Naive B cell (primary cell): ENCODE results near the gene MRM2. TPM values are rescaled to one million over a fixed set of nuclear protein-coding genes. Genes with fewer than 3 reads are reported as not detected.

Source experiments
- ATAC-seq, 2 donors: fragments of 150-1000 bp; cut with Tn5 transposase; 2 replicates each; pipeline ENCODE4 v1.10.0; 2021; ENCODE audit warnings: low read depth in 2 of 2, mild to moderate bottlenecking in 2 of 2, moderate library complexity in 2 of 2
- DNase-seq: peaks from one replicate; pipeline ENCODE4 v3.0.0; 2022
- H3K27ac Mint-ChIP-seq, 6 donors: one replicate each; pipeline ENCODE4 v1.8.0; 2020 to 2022; ENCODE audit warnings: mild to moderate bottlenecking in 6 of 6, mixed read lengths in 6 of 6, moderate library complexity in 5 of 6, inconsistent platforms in 2 of 6
- H3K27me3 Mint-ChIP-seq, 3 donors: one replicate each; pipeline ENCODE4 v1.8.0; 2021 to 2022; ENCODE audit warnings: mixed read lengths in 3 of 3, mild to moderate bottlenecking in 1 of 3
- H3K36me3 Mint-ChIP-seq, 2 donors: one replicate each; pipeline ENCODE4 v1.8.0; 2020 to 2022; ENCODE audit warnings: mixed read lengths in 2 of 2, inconsistent platforms in 1 of 2, mild to moderate bottlenecking in 1 of 2
- H3K4me1 Mint-ChIP-seq, 3 donors: one replicate each; pipeline ENCODE4 v1.8.0; 2020 to 2022; ENCODE audit warnings: mixed read lengths in 3 of 3, inconsistent platforms in 1 of 3, mild to moderate bottlenecking in 1 of 3, moderate library complexity in 1 of 3
- H3K4me3 Mint-ChIP-seq, 8 donors: one replicate each; pipeline ENCODE4 v1.8.0; 2020 to 2022; ENCODE audit warnings: mild to moderate bottlenecking in 8 of 8, mixed read lengths in 8 of 8, moderate library complexity in 8 of 8, inconsistent platforms in 2 of 8
- H3K9me3 Mint-ChIP-seq, 7 donors: one replicate each; pipeline ENCODE4 v1.8.0; 2020 to 2022; ENCODE audit warnings: mixed read lengths in 7 of 7, mild to moderate bottlenecking in 5 of 7, inconsistent platforms in 2 of 7, moderate library complexity in 1 of 7
- polyA plus RNA-seq, 6 donors: library from polyadenylated mRNA; unstranded; fragments of 300-500 nt; fragmentation: Illumina TruSeq; gene quantifications; one replicate each; pipeline ENCODE4 v1.2.3, GENCODE V29; 2021; ENCODE audit warnings: low read depth in 6 of 6

The MRM2 gene
- polyA plus RNA-seq, 6 donors from 2014 or later = 29.2 to 64.2 (median 46.1) TPM

DNA sequence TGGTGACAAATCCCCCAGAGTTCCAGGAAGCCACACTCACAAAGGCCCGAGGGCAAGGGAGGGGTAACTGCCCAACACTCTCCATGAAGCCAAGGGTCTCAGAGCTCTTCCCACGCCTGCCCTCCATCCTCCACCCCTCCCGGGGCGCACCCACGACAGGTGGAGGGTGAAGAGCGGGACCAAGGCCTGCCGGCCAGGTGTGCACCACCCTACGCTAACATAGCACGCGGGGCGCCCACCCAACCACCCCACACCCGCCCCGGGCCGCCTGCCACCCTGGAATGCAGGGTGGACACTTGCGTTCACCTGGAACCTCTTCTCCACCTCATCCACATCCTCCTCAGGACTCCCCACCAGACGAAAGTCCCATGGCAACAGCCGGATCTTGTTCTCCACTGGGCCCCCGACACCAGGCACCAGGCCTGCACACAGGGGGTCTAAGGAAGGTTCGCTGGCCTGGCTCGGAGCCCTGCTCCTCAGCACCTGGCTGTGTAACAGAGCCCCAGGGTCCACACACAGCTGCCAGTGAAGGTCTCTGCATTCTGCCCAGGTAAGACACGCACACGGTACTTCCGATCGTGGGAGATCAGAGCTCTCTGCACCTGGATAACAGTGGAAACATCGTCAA is 41.9 kb downstream of the MRM2 start:
- Mint-ChIP-seq H3K4me3 (no peak overlapping the region), H3K9me3 (peaks cover 0 to 6% (median 2%) of the 10 kb centered on the region in 7 donors), H3K4me1 (peaks cover 13 to 25% (median 14%) of the 10 kb centered on the region in 3 donors), H3K27me3 (no peaks in the 10 kb centered on the region), H3K36me3 (peaks cover 6 to 14% of the 10 kb centered on the region in 2 donors), H3K27ac (peak overlapping the region in 1 of 6 donors; percentile 73)
- ATAC-seq (no peak), DNase-seq (no peak)

GRCh38 chr7:2199528-2199927 is 42.5 kb downstream of the MRM2 start:
- DNase-seq = no peak
- no peak overlapping the region for H3K27ac Mint-ChIP-seq
- peaks cover 12 to 22% (median 14%) of the 10 kb centered on the region in 3 donors for H3K4me1 Mint-ChIP-seq
- H3K4me3 Mint-ChIP-seq = no peak overlapping the region
- no peak for ATAC-seq
- H3K36me3 Mint-ChIP-seq = peaks cover 6 to 14% of the 10 kb centered on the region in 2 donors
- H3K27me3 Mint-ChIP-seq = no peaks in the 10 kb centered on the region
- H3K9me3 Mint-ChIP-seq = peaks cover 0 to 6% (median 2%) of the 10 kb centered on the region in 7 donors

GRCh38 chr7:2198760-2199159 is 43.2 kb downstream of the MRM2 start:
- Mint-ChIP-seq H3K27ac (no peak overlapping the region), H3K36me3 (peaks cover 6 to 14% of the 10 kb centered on the region in 2 donors), H3K9me3 (peaks cover 0 to 6% (median 2%) of the 10 kb centered on the region in 7 donors)

DNA sequence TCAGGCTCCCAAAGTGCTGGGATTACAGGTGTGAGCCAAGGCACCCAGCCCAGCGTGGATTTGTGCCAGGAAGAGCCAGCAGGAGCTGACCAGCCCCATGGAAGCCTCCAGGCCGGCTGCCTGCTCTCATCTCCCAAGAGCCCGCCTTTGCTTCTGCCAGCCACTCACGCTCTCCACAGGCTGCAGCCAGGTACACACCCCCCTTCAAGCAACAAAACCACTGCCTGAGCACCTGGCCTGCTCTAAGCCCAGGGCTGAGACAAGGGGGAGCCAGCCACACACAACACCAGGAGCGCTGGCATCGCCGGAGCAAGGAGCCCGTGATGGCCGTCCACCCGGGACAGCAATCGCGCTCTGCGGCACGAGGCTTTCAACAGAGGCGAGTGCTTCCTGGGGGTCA is 43.8 kb downstream of the MRM2 start:
- Mint-ChIP-seq H3K9me3 (peaks cover 0 to 6% (median 2%) of the 10 kb centered on the region in 7 donors), H3K27me3 (no peaks in the 10 kb centered on the region), H3K4me3 (no peak overlapping the region), H3K36me3 (peaks cover 6 to 14% of the 10 kb centered on the region in 2 donors), H3K27ac (no peak overlapping the region), H3K4me1 (peaks cover 0 to 9% (median 9%) of the 10 kb centered on the region in 3 donors)
- ATAC-seq (no peak), DNase-seq (no peak)

More at GRCh38 chr7:2198760-2199159, 43.2 kb downstream of the MRM2 start:
- H3K4me3 Mint-ChIP-seq = no peak overlapping the region
- H3K4me1 Mint-ChIP-seq = peaks cover 5 to 14% (median 9%) of the 10 kb centered on the region in 3 donors
- H3K27me3 Mint-ChIP-seq = no peaks in the 10 kb centered on the region
- ATAC-seq = no peak
- no peak for DNase-seq

- Mint-ChIP-seq H3K27ac (peak overlapping the region in 2 of 6 donors; percentile 8 to 74), H3K9me3 (peaks cover 0 to 6% (median 2%) of the 10 kb centered on the region in 7 donors), H3K4me3 (peak overlapping the region in 1 of 8 donors; percentile 37), H3K4me1 (peaks cover 0 to 9% (median 6%) of the 10 kb centered on the region in 3 donors), H3K27me3 (no peaks in the 10 kb centered on the region), H3K36me3 (peaks cover 6 to 14% of the 10 kb centered on the region in 2 donors)
- no peak for ATAC-seq
- no peak for DNase-seq
These were observed 44.4 kb downstream of the MRM2 start for GRCh38 chr7:2197436-2198155.

- no peak for ATAC-seq
These were observed 45.3 kb downstream of the MRM2 start for GRCh38 chr7:2196381-2197378.

DNA sequence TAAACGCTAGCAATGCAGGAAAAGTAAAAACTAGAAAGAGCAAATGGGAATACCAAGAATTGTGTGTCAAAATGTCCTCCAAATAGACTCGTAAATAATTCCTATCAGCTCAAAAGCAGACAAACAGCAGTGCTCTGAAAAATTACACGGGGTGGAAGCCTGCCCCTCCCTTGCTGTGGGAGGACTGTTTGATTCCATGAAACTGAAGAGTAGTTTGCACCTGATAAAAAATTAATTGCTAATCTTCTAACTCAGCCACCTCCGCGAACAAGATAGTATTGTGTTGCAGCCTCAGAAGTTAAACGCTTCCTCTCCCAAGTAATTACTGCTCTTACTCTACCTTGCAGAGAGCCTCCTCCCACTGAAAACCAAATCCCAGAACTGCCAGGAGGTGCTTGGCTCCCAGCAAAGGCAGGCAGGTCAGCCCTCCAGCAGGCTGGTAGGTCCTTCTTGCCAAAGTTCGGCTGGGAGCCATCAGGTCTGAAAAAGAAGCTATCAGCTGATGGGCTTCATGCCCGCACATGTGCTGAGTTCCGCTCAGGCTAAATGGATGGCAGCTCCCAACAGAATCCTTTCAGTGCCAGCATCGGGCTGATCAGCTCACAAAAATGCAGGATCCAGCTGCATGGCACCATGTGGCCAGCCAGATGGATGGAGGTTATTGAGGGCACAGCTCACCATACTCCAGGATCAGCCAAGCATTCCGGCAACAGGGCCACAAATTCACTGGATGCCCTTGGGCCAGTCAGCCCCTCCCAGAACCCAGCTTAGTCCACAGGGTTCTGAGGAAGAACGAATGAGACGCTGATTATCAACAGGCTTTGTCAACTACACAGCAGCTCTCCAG is 46.4 kb downstream of the MRM2 start:
- DNase-seq (no peak), ATAC-seq (no peak)
- Mint-ChIP-seq H3K27ac (no peak overlapping the region), H3K27me3 (no peaks in the 10 kb centered on the region), H3K9me3 (peaks cover 0 to 6% (median 2%) of the 10 kb centered on the region in 7 donors), H3K4me3 (no peak overlapping the region), H3K36me3 (peaks cover 8 to 17% of the 10 kb centered on the region in 2 donors), H3K4me1 (peaks cover 0 to 9% (median 4%) of the 10 kb centered on the region in 3 donors)

More at GRCh38 chr7:2196381-2197378, 45.3 kb downstream of the MRM2 start:
- H3K4me1 Mint-ChIP-seq = peaks cover 0 to 9% (median 4%) of the 10 kb centered on the region in 3 donors
- H3K9me3 Mint-ChIP-seq = peaks cover 0 to 6% (median 2%) of the 10 kb centered on the region in 7 donors
- no peak overlapping the region for H3K4me3 Mint-ChIP-seq
- peaks cover 6 to 14% of the 10 kb centered on the region in 2 donors for H3K36me3 Mint-ChIP-seq
- no peaks in the 10 kb centered on the region for H3K27me3 Mint-ChIP-seq
- H3K27ac Mint-ChIP-seq = peak overlapping the region in 2 of 6 donors; percentile 8 to 74
- no peak for DNase-seq

DNA sequence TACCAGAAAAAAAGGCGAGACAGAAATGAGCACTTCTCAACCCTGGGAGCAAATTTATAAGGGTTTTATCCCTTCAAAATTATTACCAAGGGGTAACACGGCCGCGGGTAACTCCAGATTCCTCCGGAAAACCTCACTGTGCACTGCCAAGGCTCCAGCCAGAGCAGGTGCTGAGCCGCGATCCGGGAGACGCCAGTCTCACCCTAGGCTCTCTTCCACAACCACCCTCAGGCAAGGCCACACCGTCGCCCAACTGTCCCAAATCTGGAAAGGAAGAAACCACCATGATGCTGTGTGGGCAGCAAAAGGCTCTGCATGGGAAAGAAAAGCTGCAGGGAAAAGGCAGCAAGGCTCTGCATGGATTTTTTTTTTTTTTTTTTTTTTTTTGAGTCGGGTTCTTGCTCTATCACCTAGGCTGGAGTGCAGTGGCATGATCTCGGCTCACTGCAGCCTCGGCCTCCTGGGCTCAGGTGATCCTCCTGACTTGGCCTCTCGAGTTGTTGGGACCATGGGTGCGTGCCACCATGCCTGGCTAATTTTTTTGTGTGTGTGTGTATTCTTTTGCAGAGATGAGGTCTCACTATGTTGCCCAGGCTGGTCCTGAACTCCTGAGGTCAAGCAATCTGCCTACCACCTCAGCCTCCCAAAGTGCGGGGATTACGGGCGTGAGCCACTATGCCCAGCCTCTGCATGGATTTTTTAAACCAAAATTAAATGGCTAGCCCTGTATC is 48.3 kb downstream of the MRM2 start:
- H3K4me3 Mint-ChIP-seq = no peak overlapping the region
- H3K36me3 Mint-ChIP-seq = peaks cover 24 to 26% of the 10 kb centered on the region in 2 donors
- peak overlapping the region in 2 of 6 donors; percentile 47 to 53 for H3K27ac Mint-ChIP-seq
- no peak for ATAC-seq
- no peak for DNase-seq
- no peaks in the 10 kb centered on the region for H3K27me3 Mint-ChIP-seq
- H3K4me1 Mint-ChIP-seq = peaks cover 0 to 9% (median 4%) of the 10 kb centered on the region in 3 donors
- H3K9me3 Mint-ChIP-seq = peaks cover 2 to 6% (median 4%) of the 10 kb centered on the region in 7 donors

- H3K4me1 Mint-ChIP-seq = peaks cover 0 to 9% (median 4%) of the 10 kb centered on the region in 3 donors
- H3K4me3 Mint-ChIP-seq = no peak overlapping the region
- no peak for DNase-seq
- H3K36me3 Mint-ChIP-seq = peaks cover 30 to 31% of the 10 kb centered on the region in 2 donors
- no peaks in the 10 kb centered on the region for H3K27me3 Mint-ChIP-seq
- H3K27ac Mint-ChIP-seq = peak overlapping the region in 1 of 6 donors; percentile 28
- peaks cover 2 to 6% (median 4%) of the 10 kb centered on the region in 7 donors for H3K9me3 Mint-ChIP-seq
- no peak for ATAC-seq
These were observed 49.0 kb downstream of the MRM2 start for GRCh38 chr7:2192831-2193534.

DNA sequence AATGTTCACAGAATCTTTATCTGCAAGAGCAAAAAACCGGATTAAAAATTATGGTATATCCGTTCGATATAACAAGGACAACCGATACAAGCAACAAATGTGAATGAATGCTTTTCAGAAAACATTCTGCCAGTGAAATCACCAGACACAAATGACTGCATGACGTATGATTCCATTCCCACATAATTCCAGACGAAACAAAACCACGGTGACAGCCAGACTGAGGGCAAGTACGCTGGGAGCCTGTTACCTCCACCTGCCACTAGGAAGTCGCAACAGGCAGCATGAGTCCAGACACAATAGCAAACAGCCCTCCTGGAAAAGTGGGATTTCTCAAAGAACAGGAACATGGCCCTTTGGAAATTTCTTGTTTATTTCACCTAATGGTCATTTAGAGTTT is 51.0 kb downstream of the MRM2 start:
- DNase-seq = no peak
- peaks cover 0 to 4% (median 0%) of the 10 kb centered on the region in 3 donors for H3K4me1 Mint-ChIP-seq
- peak overlapping the region in 2 of 6 donors; percentile 16 to 73 for H3K27ac Mint-ChIP-seq
- no peak for ATAC-seq
- no peak overlapping the region for H3K4me3 Mint-ChIP-seq
- peaks cover 23 to 31% of the 10 kb centered on the region in 2 donors for H3K36me3 Mint-ChIP-seq
- H3K27me3 Mint-ChIP-seq = no peaks in the 10 kb centered on the region
- H3K9me3 Mint-ChIP-seq = peaks cover 0 to 6% (median 4%) of the 10 kb centered on the region in 7 donors

DNA sequence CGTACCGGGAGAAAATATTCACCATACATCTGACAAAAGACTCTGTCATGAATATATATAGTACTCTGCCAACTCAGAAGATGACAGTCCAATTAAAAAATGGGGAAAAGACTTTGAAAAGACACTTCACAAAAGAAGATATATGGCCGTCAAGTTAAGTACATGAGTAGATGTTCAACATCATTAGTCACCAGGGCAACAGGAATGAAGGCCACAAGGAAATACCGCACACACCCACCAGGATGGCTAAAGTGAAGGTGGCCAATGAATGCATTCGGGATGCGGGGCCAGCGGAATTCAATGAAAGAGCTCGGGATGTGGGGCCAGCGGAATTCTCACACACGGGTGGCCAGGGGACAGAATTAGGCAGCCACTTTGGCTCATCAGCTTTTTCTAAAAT is 51.5 kb downstream of the MRM2 start:
- Mint-ChIP-seq H3K4me3 (no peak overlapping the region), H3K9me3 (peaks cover 0 to 7% (median 4%) of the 10 kb centered on the region in 7 donors), H3K4me1 (peaks cover 0 to 4% (median 0%) of the 10 kb centered on the region in 3 donors), H3K36me3 (peaks cover 27 to 28% of the 10 kb centered on the region in 2 donors), H3K27me3 (no peaks in the 10 kb centered on the region), H3K27ac (no peak overlapping the region)
- DNase-seq (no peak), ATAC-seq (no peak)
